ENCODE measurements around the gene CNIH2. TPM values are rescaled to one million over a fixed set of nuclear protein-coding genes. Genes with fewer than 3 reads are reported as not detected.

CNIH2 gene
- total and polyA plus RNA-seq, 2 of the 13 experiments (the other 11 are each of a cell fraction or from before 2014, with no cell fraction given) = 0.60 to 0.69 TPM

GRCh38 chr11:66282468-66283455 is 4.8 kb downstream of the CNIH2 start (continued):
- TF ChIP-seq ZNF501 (CRISPR knock-in tag; IDR thresholded peaks at IDR 0.05) (peak; percentile 57; the same call in 1 of the 2 replicates), ZNF891 (CRISPR knock-in tag; IDR thresholded peaks at IDR 0.05) (no peak), ZBTB39 (CRISPR knock-in tag; IDR thresholded peaks at IDR 0.05) (no peak), RXRB (CRISPR knock-in tag; IDR thresholded peaks at IDR 0.05; ENCODE audit: borderline replicate concordance) (no peak), MAZ (IDR thresholded peaks at IDR 0.05; ENCODE audit: borderline replicate concordance, low read depth, low read length) (peak; percentile 41; the same call in 1 of the 2 replicates), MAZ (CRISPR knock-in tag; IDR thresholded peaks at IDR 0.05; ENCODE audit: low read depth) (no peak), NR1H2 (CRISPR knock-in tag; IDR thresholded peaks at IDR 0.05; ENCODE audit: borderline replicate concordance, low read depth) (no peak), PLRG1 (conservative IDR thresholded peaks at IDR 0.05) (no peak), ATF3 (CRISPR knock-in tag; IDR thresholded peaks at IDR 0.05) (no peak), PAWR (CRISPR knock-in tag; IDR thresholded peaks at IDR 0.05; ENCODE audit: borderline replicate concordance) (no peak), ZNF800 (CRISPR knock-in tag; IDR thresholded peaks at IDR 0.05) (no peak), PPARG (CRISPR knock-in tag; conservative IDR thresholded peaks at IDR 0.05) (no peak; the same call in 1 of the 2 replicates), MYNN (CRISPR knock-in tag; IDR thresholded peaks at IDR 0.05; ENCODE audit: low read depth) (peak; percentile 99), CBX1 (IDR thresholded peaks at IDR 0.05; ENCODE audit: low read depth) (no peak), ZNF513 (CRISPR knock-in tag; conservative IDR thresholded peaks at IDR 0.05) (no peak), ZNF275 (CRISPR knock-in tag; IDR thresholded peaks at IDR 0.05; ENCODE audit: borderline replicate concordance) (0 out of 2 replicates have a peak, but pooled peaks have one; percentile 45)
- TF ChIP-seq, protein P1, sequence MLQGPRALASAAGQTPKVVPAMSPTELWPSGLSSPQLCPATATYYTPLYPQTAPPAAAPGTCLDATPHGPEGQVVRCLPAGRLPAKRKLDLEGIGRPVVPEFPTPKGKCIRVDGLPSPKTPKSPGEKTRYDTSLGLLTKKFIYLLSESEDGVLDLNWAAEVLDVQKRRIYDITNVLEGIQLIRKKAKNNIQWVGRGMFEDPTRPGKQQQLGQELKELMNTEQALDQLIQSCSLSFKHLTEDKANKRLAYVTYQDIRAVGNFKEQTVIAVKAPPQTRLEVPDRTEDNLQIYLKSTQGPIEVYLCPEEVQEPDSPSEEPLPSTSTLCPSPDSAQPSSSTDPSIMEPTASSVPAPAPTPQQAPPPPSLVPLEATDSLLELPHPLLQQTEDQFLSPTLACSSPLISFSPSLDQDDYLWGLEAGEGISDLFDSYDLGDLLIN (CRISPR knock-in tag; IDR thresholded peaks at IDR 0.05; ENCODE audit: borderline replicate concordance) = no peak

All from HepG2 (cell line).